Hepatocyte (in vitro differentiated cells): Measurements from ENCODE around the gene SEC61A2. TPM values are rescaled to one million over a fixed set of nuclear protein-coding genes. Genes with fewer than 3 reads are reported as not detected.

Experiments
- DNase-seq: peaks from one replicate; pipeline ENCODE4 v3.0.0-alpha.2; 2016; ENCODE audit warnings: low spot score
- H2AFZ ChIP-seq: fragments of 200-600 bp; sonication (generic); 2 replicates; pipeline ENCODE4 v1.6.0; 2016; ENCODE audit warnings: antibody characterized with exemption, mild to moderate bottlenecking
- H3K27ac ChIP-seq: fragments of 200-600 bp; sonication (generic); 2 replicates; pipeline ENCODE4 v1.5.1; 2016; ENCODE audit warnings: mild to moderate bottlenecking
- H3K27me3 ChIP-seq: fragments of 200-600 bp; sonication (generic); 2 replicates; pipeline ENCODE4 v1.6.1; 2016
- H3K36me3 ChIP-seq: fragments of 200-600 bp; sonication (generic); replicated peaks from 2 replicates; pipeline ENCODE4 v1.5.1; 2016; ENCODE audit warnings: low read depth; ENCODE audit not compliant: insufficient read depth
- H3K4me1 ChIP-seq: fragments of 200-600 bp; sonication (generic); 2 replicates; pipeline ENCODE4 v1.5.1; 2016; ENCODE audit warnings: mild to moderate bottlenecking, moderate library complexity; ENCODE audit not compliant: insufficient read depth
- H3K4me2 ChIP-seq: fragments of 200-600 bp; sonication (generic); 2 replicates; pipeline ENCODE4 v1.6.0; 2016
- H3K4me3 ChIP-seq: fragments of 200-600 bp; sonication (generic); 2 replicates; pipeline ENCODE4 v1.5.1; 2016; ENCODE audit warnings: mild to moderate bottlenecking
- H3K79me2 ChIP-seq: fragments of 200-600 bp; sonication (generic); 2 replicates; pipeline ENCODE4 v1.6.0; 2017; ENCODE audit warnings: mild to moderate bottlenecking
- H3K9me2 ChIP-seq: fragments of 200-600 bp; sonication (generic); replicated peaks from 2 replicates; pipeline ENCODE4 v1.6.0; 2017; ENCODE audit warnings: mild to moderate bottlenecking; ENCODE audit not compliant: insufficient read depth
- H3K9me3 ChIP-seq: fragments of 200-600 bp; sonication (generic); 2 replicates; pipeline ENCODE4 v1.5.1; 2016; ENCODE audit warnings: low read depth, mild to moderate bottlenecking
- H4K20me1 ChIP-seq: fragments of 200-600 bp; sonication (generic); 2 replicates; pipeline ENCODE4 v1.6.0; 2016; ENCODE audit warnings: mild to moderate bottlenecking; ENCODE audit not compliant: insufficient read depth, poor library complexity, severe bottlenecking
- CTCF ChIP-seq: fragments of 200-600 bp; sonication (generic); IDR thresholded peaks from 2 replicates; pipeline ENCODE4 v1.5.1; 2016; ENCODE audit warnings: antibody characterized with exemption, mild to moderate bottlenecking; ENCODE audit not compliant: poor library complexity
- EZH2 ChIP-seq: fragments of 200-600 bp; sonication (generic); IDR thresholded peaks from 2 replicates; pipeline ENCODE4 v1.6.1; 2016; ENCODE audit warnings: antibody characterized with exemption, mild to moderate bottlenecking, borderline replicate concordance
- EZH2phosphoT487 ChIP-seq: fragments of 200-600 bp; sonication (generic); IDR thresholded peaks from one replicate; pipeline ENCODE4 v1.6.1; 2018; ENCODE audit warnings: antibody characterized with exemption, mild to moderate bottlenecking, low read depth, moderate library complexity; ENCODE audit not compliant: unreplicated experiment, severe bottlenecking
- WGBS: methylation state at CpG from one replicate; pipeline ENCODE4 v1.1.6; 2016; ENCODE audit warnings: low lambda C conversion rate; ENCODE audit errors: missing lambda C conversion rate; 5-methylcytosine and 5-hydroxymethylcytosine counted together
- polyA plus RNA-seq: library from polyadenylated mRNA; unstranded; fragments of >200 nt; fragmentation: Nextera tagmentation; extraction: Ambion mirVana; gene quantifications from 2 replicates; pipeline ENCODE4 v1.2.1, GENCODE V29; 2016
- total RNA-seq: library from RNA; depleted of rRNA; stranded (reverse); fragments of >200 nt; gene quantifications from 2 replicates; pipeline ENCODE4 v1.2.3, GENCODE V29; 2014

SEC61A2 gene
- total and polyA plus RNA-seq, 2 experiments from 2014 or later, result 12.2 to 13.7 TPM

GRCh38 chr10:12111528-12111927, 17.9 kb upstream of the SEC61A2 start:
- no peaks in the 10 kb centered on the region for H3K4me1 ChIP-seq
- TF ChIP-seq EZH2 (no peak), EZH2phosphoT487 (no peak), CTCF (no peak)
- H3K79me2 ChIP-seq, result no peaks in the 10 kb centered on the region
- H3K4me2 ChIP-seq, result no peak overlapping the region
- no peaks in the 10 kb centered on the region for H4K20me1 ChIP-seq
- H3K9me3 ChIP-seq, result no peaks in the 10 kb centered on the region
- H3K27ac ChIP-seq, result no peak overlapping the region
- no peaks in the 10 kb centered on the region for H3K9me2 ChIP-seq
- H3K27me3 ChIP-seq, result no peaks in the 10 kb centered on the region
- no peak for DNase-seq
- H3K4me3 ChIP-seq, result no peak overlapping the region
- H2AFZ ChIP-seq, result no peak overlapping the region
- no peaks in the 10 kb centered on the region for H3K36me3 ChIP-seq

GRCh38 chr10:12113627-12114026, 15.8 kb upstream of the SEC61A2 start:
- H3K4me3 ChIP-seq, result no peak overlapping the region
- no peak overlapping the region for H3K4me2 ChIP-seq
- DNase-seq, result no peak

GRCh38 chr10:12121673-12122072, 7.8 kb upstream of the SEC61A2 start:
- no peak overlapping the region for H2AFZ ChIP-seq
- H3K9me2 ChIP-seq, result no peaks in the 10 kb centered on the region
- no peak for DNase-seq
- no peak overlapping the region for H3K27ac ChIP-seq
- no peaks in the 10 kb centered on the region for H3K27me3 ChIP-seq
- no peaks in the 10 kb centered on the region for H3K36me3 ChIP-seq
- no peak overlapping the region for H3K4me2 ChIP-seq
- H4K20me1 ChIP-seq, result no peaks in the 10 kb centered on the region
- 94% methylated on average over 4 of the region's 4 CpGs for WGBS
- no peaks in the 10 kb centered on the region for H3K79me2 ChIP-seq
- no peaks in the 10 kb centered on the region for H3K9me3 ChIP-seq
- H3K4me3 ChIP-seq, result no peak overlapping the region
- H3K4me1 ChIP-seq, result no peaks in the 10 kb centered on the region
- no peak for TF ChIP-seq EZH2
- no peak for TF ChIP-seq EZH2phosphoT487
- TF ChIP-seq CTCF, result no peak

More at GRCh38 chr10:12113627-12114026, 15.8 kb upstream of the SEC61A2 start:
- no peaks in the 10 kb centered on the region for H4K20me1 ChIP-seq
- TF ChIP-seq EZH2, result no peak
- no peak for TF ChIP-seq EZH2phosphoT487
- TF ChIP-seq CTCF, result no peak
- no peaks in the 10 kb centered on the region for H3K4me1 ChIP-seq
- H3K27ac ChIP-seq, result no peak overlapping the region
- H3K27me3 ChIP-seq, result no peaks in the 10 kb centered on the region
- no peaks in the 10 kb centered on the region for H3K36me3 ChIP-seq
- H2AFZ ChIP-seq, result no peak overlapping the region
- no peaks in the 10 kb centered on the region for H3K9me2 ChIP-seq
- no peaks in the 10 kb centered on the region for H3K79me2 ChIP-seq
- H3K9me3 ChIP-seq, result no peaks in the 10 kb centered on the region
- 93% methylated on average over 2 of the region's 2 CpGs for WGBS

- Histone ChIP-seq H3K27ac (peak overlapping the region; percentile 83), H3K9me2 (no peaks in the 10 kb centered on the region), H3K4me3 (peak overlapping the region; percentile 90), H3K79me2 (peaks cover 17% of the 10 kb centered on the region), H4K20me1 (peaks cover 6% of the 10 kb centered on the region), H3K9me3 (no peaks in the 10 kb centered on the region), H2AFZ (peak overlapping the region; percentile 90), H3K27me3 (no peaks in the 10 kb centered on the region), H3K36me3 (no peaks in the 10 kb centered on the region), H3K4me2 (peak overlapping the region; percentile 85), H3K4me1 (no peaks in the 10 kb centered on the region)
- no peak for TF ChIP-seq EZH2phosphoT487
- TF ChIP-seq CTCF, result peak; percentile 50
- WGBS, result 28% methylated on average over 11 of the region's 11 CpGs
- peak; percentile 67 for DNase-seq
Observed at GRCh38 chr10:12130237-12130872, 878 bp downstream of the SEC61A2 start.
